Measurements from ENCODE around the gene EML5.
A peak's percentile ranks its signal among the peaks of the same experiment; 100 is the strongest.
"Not testable (repeated sequence)": the region's sequence is repeated elsewhere in the genome, so short reads cannot be mapped to it uniquely, and the experiment has no call there.

Gene EML5

DNA sequence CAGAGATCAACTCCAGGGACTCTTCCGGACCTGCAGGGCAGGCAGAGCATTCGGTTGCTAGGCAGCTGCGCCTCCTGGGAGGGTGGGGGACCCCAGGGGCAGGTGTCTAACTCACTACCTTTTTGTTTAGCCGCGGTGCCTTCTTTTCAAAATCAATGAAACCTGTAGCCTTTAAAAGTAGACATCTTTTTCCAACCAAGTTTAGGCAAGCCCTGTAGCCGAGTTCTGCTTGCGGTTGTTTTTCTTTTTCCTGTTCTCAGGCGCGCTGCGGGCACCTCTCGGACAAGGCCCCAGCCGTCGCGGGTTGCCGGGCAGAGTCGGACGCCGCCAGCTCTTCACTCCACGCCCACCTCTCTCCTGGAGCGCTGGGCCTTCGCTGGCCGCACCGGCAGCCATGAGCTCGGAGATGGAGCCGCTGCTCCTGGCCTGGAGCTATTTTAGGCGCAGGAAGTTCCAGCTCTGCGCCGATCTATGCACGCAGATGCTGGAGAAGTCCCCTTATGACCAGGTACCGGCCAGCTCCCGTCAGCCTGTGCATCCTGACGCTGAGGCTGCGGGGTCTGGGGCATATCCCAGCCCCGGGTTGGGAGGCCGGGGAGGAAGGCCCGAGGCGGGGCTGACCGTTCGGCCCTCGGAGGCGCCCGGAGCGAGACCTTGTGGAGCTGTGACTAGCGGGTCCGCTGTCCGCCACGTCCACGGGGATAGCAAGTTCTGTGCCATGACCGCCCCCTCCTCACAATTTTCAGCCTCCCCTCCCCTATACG, 31.7 kb upstream of the EML5 start, which contains the start of gene TTC8:
Gene TTC8 (plus strand): TSS at position 338 of the 764 bp plus-strand sequence. CDS start 57 bp downstream, at position 395.
- Histone ChIP-seq H3K36me3 (ENCODE audit: insufficient read depth, low read length) (no peaks in the 10 kb centered on the region), H2AFZ (ENCODE audit: low read depth, low read length) (peak within 1 kb of the TSS; percentile 93), H3K4me3 (ENCODE audit: low read length) (peak within 1 kb of the TSS; percentile 81), H3K27me3 (ENCODE audit: insufficient read depth, low read length) (no peaks in the 10 kb centered on the region), H3K9me3 (ENCODE audit: low read length) (no peaks in the 10 kb centered on the region), H3K4me1 (ENCODE audit: insufficient read depth, low read length) (peaks cover 11% of the 10 kb centered on the region)

DNA sequence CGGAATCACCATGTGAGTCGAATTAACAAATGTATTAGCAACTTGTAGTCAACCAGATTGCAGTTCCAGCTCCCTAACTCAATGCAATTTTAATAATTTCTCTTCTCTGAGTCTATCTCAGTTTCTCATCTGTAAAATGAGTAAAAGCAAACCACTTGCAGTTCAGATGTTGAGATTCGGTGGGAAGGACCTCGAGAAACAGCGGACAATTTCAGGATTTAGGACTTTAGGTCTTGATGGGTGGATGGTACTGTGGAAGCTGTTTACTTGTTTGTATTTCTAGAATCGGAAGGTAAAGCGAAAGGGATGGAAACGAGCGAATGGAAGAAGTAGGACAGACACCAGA, 31.2 kb upstream of the EML5 start:
- Histone ChIP-seq H3K4me3 (ENCODE audit: low read length) (peak overlapping the region; percentile 81), H2AFZ (ENCODE audit: low read depth, low read length) (peak overlapping the region; percentile 93)

DNA sequence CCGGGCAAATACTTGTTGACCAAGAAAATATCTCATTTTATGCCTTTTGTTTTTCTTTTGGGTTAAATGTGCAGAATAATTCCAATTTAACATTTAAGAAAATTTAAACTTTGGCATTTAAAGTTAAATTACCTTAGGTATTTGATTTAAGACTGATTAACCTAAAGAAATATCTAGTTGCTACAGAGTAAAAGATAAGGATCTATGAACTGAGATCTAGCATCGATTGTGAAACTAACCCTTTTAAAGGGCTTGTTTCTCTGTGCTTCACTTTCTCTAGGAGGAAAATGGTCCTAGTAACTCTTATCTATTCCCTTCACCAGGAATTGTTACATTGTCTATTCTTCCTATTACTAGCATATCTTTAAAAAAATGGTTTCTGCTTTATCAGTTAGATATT, 29.1 kb upstream of the EML5 start:
- Histone ChIP-seq H3K4me1 (ENCODE audit: insufficient read depth, low read length) (peaks cover 11% of the 10 kb centered on the region), H3K27me3 (ENCODE audit: insufficient read depth, low read length) (no peaks in the 10 kb centered on the region), H2AFZ (ENCODE audit: low read depth, low read length) (no peak overlapping the region), H3K4me3 (ENCODE audit: low read length) (no peak overlapping the region), H3K9me3 (ENCODE audit: low read length) (no peaks in the 10 kb centered on the region), H3K36me3 (ENCODE audit: insufficient read depth, low read length) (no peaks in the 10 kb centered on the region)

More for the DNA sequence above, 31.2 kb upstream of the EML5 start:
- no peaks in the 10 kb centered on the region for H3K36me3 ChIP-seq (ENCODE audit: insufficient read depth, low read length)
- H3K9me3 ChIP-seq (ENCODE audit: low read length), result no peaks in the 10 kb centered on the region
- peaks cover 11% of the 10 kb centered on the region for H3K4me1 ChIP-seq (ENCODE audit: insufficient read depth, low read length)
- no peaks in the 10 kb centered on the region for H3K27me3 ChIP-seq (ENCODE audit: insufficient read depth, low read length)

DNA sequence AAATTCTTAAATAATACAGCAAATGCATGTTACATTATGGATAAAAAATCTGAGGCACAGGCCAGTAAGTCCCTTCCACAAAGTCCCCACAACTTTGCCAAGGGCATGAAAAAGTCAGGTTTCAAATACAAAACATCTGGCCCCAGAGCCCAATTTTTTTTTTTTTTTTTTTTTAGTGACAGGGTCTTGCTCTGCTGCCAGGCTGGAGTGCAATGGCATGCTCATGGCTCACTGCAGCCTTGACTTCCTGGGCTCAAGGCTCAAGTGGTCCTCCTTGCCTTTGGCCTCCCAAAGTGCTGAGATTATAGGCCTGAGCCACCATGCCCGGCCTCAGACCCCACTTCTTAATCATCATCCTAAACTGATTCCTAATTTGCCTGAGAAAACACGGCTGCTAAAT, 28.6 kb upstream of the EML5 start:
- no peaks in the 10 kb centered on the region for H3K36me3 ChIP-seq (ENCODE audit: insufficient read depth, low read length)
- no peaks in the 10 kb centered on the region for H3K27me3 ChIP-seq (ENCODE audit: insufficient read depth, low read length)
- no peak overlapping the region for H2AFZ ChIP-seq (ENCODE audit: low read depth, low read length)
- no peaks in the 10 kb centered on the region for H3K9me3 ChIP-seq (ENCODE audit: low read length)
- peaks cover 11% of the 10 kb centered on the region for H3K4me1 ChIP-seq (ENCODE audit: insufficient read depth, low read length)
- no peak overlapping the region for H3K4me3 ChIP-seq (ENCODE audit: low read length)

DNA sequence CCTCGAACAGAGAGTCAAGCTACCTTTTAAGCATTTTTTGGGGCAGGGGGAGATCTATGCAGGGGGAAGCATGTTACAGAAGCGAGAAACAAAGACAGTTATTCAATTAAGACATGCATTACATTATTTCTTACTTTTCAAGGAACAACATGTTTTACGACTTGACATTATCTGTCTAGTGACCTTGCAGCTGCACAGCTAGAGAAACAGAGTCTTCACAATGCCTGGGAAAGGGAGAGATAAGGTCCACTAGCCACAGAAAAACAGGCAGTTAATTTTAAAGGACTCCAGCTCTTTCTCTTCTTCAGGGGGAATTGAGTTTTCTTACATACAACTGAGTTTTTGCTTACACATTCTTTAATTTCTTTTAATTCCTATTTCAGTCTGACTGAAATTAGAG, 26.9 kb upstream of the EML5 start:
- not testable (repeated sequence) for H3K9me3 ChIP-seq (ENCODE audit: low read length); H2AFZ ChIP-seq (ENCODE audit: low read depth, low read length)

DNA sequence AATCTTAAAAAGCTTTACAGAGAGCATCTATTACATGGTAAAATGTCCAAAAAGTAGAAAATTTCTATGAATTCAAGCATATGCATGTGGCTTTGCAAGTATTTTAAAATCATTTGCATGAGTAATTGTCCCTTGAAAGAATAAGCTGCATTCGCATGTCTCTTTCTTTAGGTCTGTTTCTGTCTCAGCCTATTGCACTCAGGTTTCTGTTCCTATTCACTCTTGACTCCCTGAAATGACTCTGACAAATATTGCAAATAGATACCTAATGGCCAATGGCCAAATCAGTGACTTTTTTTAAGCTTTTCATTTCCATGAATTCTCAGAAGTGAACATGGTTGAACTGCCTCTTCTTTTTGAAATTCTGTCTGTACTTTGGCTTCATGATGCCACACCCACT, 25.3 kb upstream of the EML5 start:
- H3K4me1 ChIP-seq (ENCODE audit: insufficient read depth, low read length), result peaks cover under 1% of the 10 kb centered on the region
- H3K36me3 ChIP-seq (ENCODE audit: insufficient read depth, low read length), result no peaks in the 10 kb centered on the region
- no peaks in the 10 kb centered on the region for H3K27me3 ChIP-seq (ENCODE audit: insufficient read depth, low read length)
- no peaks in the 10 kb centered on the region for H3K9me3 ChIP-seq (ENCODE audit: low read length)
- no peak overlapping the region for H3K4me3 ChIP-seq (ENCODE audit: low read length)
- H2AFZ ChIP-seq (ENCODE audit: low read depth, low read length), result no peak overlapping the region

More for the DNA sequence above, 26.9 kb upstream of the EML5 start:
- not testable (repeated sequence) for H3K36me3 ChIP-seq (ENCODE audit: insufficient read depth, low read length); H3K4me3 ChIP-seq (ENCODE audit: low read length); H3K4me1 ChIP-seq (ENCODE audit: insufficient read depth, low read length); H3K27me3 ChIP-seq (ENCODE audit: insufficient read depth, low read length)

DNA sequence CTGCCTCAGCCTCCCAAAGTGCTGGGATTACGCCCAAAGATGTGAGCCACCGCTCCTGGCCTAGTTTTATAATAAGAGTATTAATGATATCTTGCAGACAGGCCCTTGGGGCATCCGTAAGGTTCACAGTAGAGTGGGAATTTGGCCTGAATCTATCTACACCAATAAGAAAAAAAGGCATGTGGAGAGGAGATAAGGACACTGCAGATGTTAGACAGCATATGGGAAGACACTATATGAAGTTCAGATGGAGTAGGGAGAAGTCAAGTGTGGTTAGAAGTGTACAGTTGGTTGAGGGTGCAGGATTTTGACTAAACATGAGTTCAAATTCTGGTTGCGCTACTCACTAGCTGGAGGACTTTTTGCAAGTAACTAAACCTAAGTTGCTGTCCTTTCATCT, 23.2 kb upstream of the EML5 start:
- Histone ChIP-seq H3K4me1 (ENCODE audit: insufficient read depth, low read length) (no peaks in the 10 kb centered on the region), H3K4me3 (ENCODE audit: low read length) (no peak overlapping the region), H3K36me3 (ENCODE audit: insufficient read depth, low read length) (no peaks in the 10 kb centered on the region), H2AFZ (ENCODE audit: low read depth, low read length) (no peak overlapping the region), H3K27me3 (ENCODE audit: insufficient read depth, low read length) (no peaks in the 10 kb centered on the region), H3K9me3 (ENCODE audit: low read length) (no peaks in the 10 kb centered on the region)

DNA sequence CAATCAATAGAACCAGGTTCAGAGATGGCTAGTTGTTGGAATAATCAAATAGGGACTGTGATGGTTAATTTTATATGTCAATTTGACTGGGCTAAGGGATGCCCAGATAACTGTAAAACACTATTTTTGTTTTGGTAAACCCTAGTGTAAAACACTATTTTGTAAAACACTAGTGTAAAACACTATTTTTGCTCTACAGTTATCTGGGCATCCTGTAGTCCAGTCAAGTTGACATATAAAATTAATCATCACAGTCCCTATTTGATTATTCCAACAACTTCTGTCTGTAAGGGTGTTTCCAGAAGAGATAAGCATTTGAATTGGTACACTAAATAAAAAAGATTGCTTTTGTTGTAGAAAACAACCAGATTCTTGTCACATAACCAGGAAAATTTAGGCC, 15.6 kb upstream of the EML5 start:
- no peaks in the 10 kb centered on the region for H3K4me1 ChIP-seq (ENCODE audit: insufficient read depth, low read length)
- no peaks in the 10 kb centered on the region for H3K36me3 ChIP-seq (ENCODE audit: insufficient read depth, low read length)
- H2AFZ ChIP-seq (ENCODE audit: low read depth, low read length), result no peak overlapping the region
- H3K4me3 ChIP-seq (ENCODE audit: low read length), result no peak overlapping the region
- peaks cover 3% of the 10 kb centered on the region for H3K9me3 ChIP-seq (ENCODE audit: low read length)
- no peaks in the 10 kb centered on the region for H3K27me3 ChIP-seq (ENCODE audit: insufficient read depth, low read length)

DNA sequence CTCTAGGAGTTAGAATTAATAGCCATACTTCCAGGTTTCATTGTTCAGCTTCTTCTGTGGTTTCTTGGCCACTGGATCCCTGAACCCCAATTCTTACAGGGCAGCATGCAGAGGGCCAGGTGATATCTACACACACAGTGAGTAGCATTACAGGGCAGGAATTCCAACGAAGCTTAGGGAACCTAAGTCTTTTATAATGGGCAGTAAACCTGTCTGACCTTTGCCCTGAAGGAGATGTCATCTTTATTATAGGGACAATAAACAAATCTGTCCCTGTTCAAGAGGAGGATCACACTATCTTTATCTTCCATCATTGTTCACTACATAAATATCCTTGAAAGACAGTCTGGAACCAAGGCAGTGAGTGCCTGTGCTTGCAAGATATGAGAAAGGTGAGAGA, 11.7 kb upstream of the EML5 start:
- H3K4me3 ChIP-seq (ENCODE audit: low read length), result no peak overlapping the region
- no peaks in the 10 kb centered on the region for H3K27me3 ChIP-seq (ENCODE audit: insufficient read depth, low read length)
- peaks cover 3% of the 10 kb centered on the region for H3K9me3 ChIP-seq (ENCODE audit: low read length)
- H3K4me1 ChIP-seq (ENCODE audit: insufficient read depth, low read length), result no peaks in the 10 kb centered on the region
- H2AFZ ChIP-seq (ENCODE audit: low read depth, low read length), result no peak overlapping the region
- H3K36me3 ChIP-seq (ENCODE audit: insufficient read depth, low read length), result no peaks in the 10 kb centered on the region

DNA sequence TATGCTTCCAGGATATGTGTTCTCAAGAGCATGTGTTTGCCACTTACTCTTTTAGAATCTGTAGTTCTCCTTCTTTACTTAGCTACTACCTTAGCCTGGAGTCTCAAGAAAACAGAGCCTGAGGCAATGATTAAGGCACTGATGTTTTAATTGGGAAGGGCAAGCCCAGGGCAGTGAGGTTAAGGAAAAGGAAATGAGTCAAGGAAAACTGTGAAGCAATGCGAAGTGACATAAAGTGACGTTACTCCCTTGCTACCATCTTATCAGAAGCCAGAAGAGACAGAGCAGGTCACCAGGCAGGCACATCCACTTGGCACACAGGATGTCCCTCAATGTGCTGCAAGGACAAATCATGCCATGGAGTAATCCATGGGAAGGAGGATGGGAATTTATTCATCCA, 11.3 kb upstream of the EML5 start:
- Histone ChIP-seq H3K9me3 (ENCODE audit: low read length) (peaks cover 3% of the 10 kb centered on the region), H3K4me3 (ENCODE audit: low read length) (no peak overlapping the region), H3K27me3 (ENCODE audit: insufficient read depth, low read length) (no peaks in the 10 kb centered on the region), H2AFZ (ENCODE audit: low read depth, low read length) (no peak overlapping the region), H3K36me3 (ENCODE audit: insufficient read depth, low read length) (no peaks in the 10 kb centered on the region), H3K4me1 (ENCODE audit: insufficient read depth, low read length) (no peaks in the 10 kb centered on the region)

DNA sequence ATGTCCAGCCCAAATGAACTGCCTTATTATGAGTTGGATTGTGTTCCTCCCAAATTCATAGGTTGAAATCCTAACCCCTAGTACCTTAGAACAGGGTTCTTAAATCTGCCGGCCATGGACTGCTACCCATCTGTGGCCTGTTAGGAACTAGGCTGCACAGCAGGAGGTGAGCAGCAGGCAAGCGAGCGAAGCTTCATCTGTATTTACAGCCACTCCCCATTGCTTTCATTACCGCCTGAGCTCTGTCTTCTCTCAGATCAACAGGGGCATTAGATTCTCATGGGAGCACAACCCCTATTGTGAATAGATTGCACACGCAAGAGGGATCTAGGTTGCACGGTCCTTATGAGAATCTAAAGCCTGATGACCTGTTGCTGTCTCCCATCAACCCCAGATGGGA, 9.8 kb upstream of the EML5 start:
- H3K27me3 ChIP-seq (ENCODE audit: insufficient read depth, low read length), result no peaks in the 10 kb centered on the region
- no peak overlapping the region for H3K4me3 ChIP-seq (ENCODE audit: low read length)
- no peaks in the 10 kb centered on the region for H3K4me1 ChIP-seq (ENCODE audit: insufficient read depth, low read length)
- H2AFZ ChIP-seq (ENCODE audit: low read depth, low read length), result no peak overlapping the region
- H3K9me3 ChIP-seq (ENCODE audit: low read length), result no peaks in the 10 kb centered on the region
- H3K36me3 ChIP-seq (ENCODE audit: insufficient read depth, low read length), result no peaks in the 10 kb centered on the region

DNA sequence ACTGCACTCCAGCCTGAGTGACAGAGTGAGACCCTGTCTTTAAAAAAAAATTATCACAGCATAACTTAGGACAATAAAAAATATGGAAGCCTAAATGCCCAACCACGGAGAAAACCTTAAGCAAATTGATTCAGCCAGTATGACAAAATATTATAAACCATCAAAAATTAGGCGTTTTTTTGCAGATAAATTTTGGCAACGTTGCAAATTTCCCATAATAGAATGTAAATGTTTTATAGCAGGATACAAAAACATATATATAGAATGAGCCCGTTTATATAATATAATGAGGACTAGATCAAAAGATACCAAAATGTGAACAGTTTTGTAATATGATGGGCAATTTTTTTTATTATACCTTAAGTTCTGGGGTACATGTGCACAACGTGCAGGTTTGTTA, 6.8 kb upstream of the EML5 start:
- Histone ChIP-seq H3K9me3 (ENCODE audit: low read length) (no peaks in the 10 kb centered on the region), H3K27me3 (ENCODE audit: insufficient read depth, low read length) (no peaks in the 10 kb centered on the region), H2AFZ (ENCODE audit: low read depth, low read length) (no peak overlapping the region)

DNA sequence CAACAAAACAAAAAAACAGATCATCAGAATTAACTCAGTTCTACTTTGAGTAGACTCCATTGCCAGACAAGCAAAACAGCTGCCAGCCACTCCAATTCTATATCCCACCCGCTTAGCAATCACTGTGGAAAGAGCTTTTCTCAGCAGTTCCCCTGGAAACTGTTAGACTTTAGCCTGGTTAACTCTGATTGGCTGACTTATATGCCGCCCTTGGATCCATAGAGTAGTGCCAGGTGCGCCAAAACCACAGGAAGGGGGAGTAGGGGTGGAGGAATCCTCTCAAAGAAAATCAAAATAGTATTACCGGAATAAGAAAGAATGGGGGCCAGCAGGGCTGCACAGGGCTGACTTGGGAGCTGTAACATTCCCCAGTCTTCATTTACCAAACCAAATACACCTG, 5.4 kb upstream of the EML5 start:
- no peak overlapping the region for H3K4me3 ChIP-seq (ENCODE audit: low read length)
- peaks cover 1% of the 10 kb centered on the region for H3K4me1 ChIP-seq (ENCODE audit: insufficient read depth, low read length)
- H3K9me3 ChIP-seq (ENCODE audit: low read length), result no peaks in the 10 kb centered on the region
- no peaks in the 10 kb centered on the region for H3K27me3 ChIP-seq (ENCODE audit: insufficient read depth, low read length)
- H2AFZ ChIP-seq (ENCODE audit: low read depth, low read length), result no peak overlapping the region
- H3K36me3 ChIP-seq (ENCODE audit: insufficient read depth, low read length), result no peaks in the 10 kb centered on the region

More for the DNA sequence above, 6.8 kb upstream of the EML5 start:
- H3K4me1 ChIP-seq (ENCODE audit: insufficient read depth, low read length), result no peaks in the 10 kb centered on the region
- H3K4me3 ChIP-seq (ENCODE audit: low read length), result no peak overlapping the region
- H3K36me3 ChIP-seq (ENCODE audit: insufficient read depth, low read length), result no peaks in the 10 kb centered on the region

DNA sequence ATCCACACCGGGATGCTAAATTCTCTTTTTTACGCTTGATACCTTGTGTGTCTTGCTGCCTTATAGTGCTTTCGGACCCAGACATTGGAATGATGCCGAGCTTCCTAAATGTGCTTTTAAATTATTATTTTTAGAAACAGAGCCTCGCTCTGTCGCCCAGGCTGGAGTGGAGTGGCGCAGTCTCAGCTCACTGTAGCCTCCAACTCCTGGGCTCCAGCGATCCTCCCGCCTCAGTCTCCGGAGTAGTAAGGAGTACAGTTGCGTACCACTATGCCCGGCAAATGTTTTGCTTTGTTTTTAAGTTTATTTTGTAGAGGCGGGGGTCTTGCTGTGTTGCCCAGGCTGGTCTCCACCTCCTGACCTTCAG, 489 bp upstream of the EML5 start:
- Histone ChIP-seq H3K36me3 (ENCODE audit: insufficient read depth, low read length) (no peaks in the 10 kb centered on the region), H3K4me1 (ENCODE audit: insufficient read depth, low read length) (peaks cover 1% of the 10 kb centered on the region), H3K4me3 (ENCODE audit: low read length) (peak overlapping the region; percentile 62), H3K9me3 (ENCODE audit: low read length) (no peaks in the 10 kb centered on the region), H2AFZ (ENCODE audit: low read depth, low read length) (peak overlapping the region; percentile 98), H3K27me3 (ENCODE audit: insufficient read depth, low read length) (peaks cover 27% of the 10 kb centered on the region)
